OCI-LY7 (cell line): Measurements from ENCODE around the gene DUS1L. TPM values are rescaled to one million over a fixed set of nuclear protein-coding genes. Genes with fewer than 3 reads are reported as not detected.

ENCODE experiments used
- BruUV-seq: library from RNA; stranded (reverse); fragments of 400-500 nt; replicated peaks from 2 replicates; lab custom pipeline; 2021; lab: Mats Ljungman, UMichigan
- CTCF ChIA-PET: fragments of 300-600 bp; sonication (Branson Sonifier 250); formaldehyde crosslinking; loops from one replicate; lab custom pipeline; 2022; ENCODE audit warnings: antibody characterized with exemption; ENCODE audit not compliant: unreplicated experiment; lab: Charles Lee
- POLR2A ChIA-PET: fragments of 300-600 bp; sonication (Branson Sonifier 250); formaldehyde crosslinking; loops from one replicate; lab custom pipeline; 2022; ENCODE audit warnings: antibody characterized with exemption; lab: Charles Lee
- DNase-seq: peaks from one replicate; pipeline ENCODE4 v3.0.0-alpha.2; 2015; ENCODE audit warnings: low spot score
- H2AFZ ChIP-seq: fragments of 200-600 bp; sonication (generic), shearing (Covaris generic); 2 replicates; pipeline ENCODE4 v1.6.1; 2014; ENCODE audit warnings: mild to moderate bottlenecking, antibody characterized with exemption, low read length, moderate library complexity
- H3K27ac ChIP-seq: fragments of 200-600 bp; sonication (generic); 2 replicates; pipeline ENCODE4 v1.5.1; 2014; ENCODE audit warnings: mixed run types, low read depth, mild to moderate bottlenecking, moderate library complexity, low read length, inconsistent platforms; ENCODE audit not compliant: poor library complexity, severe bottlenecking
- H3K36me3 ChIP-seq: fragments of 200-600 bp; sonication (generic); 2 replicates; pipeline ENCODE4 v1.6.1; 2014; ENCODE audit warnings: mild to moderate bottlenecking, antibody characterized with exemption, low read length, moderate library complexity, mixed read lengths; ENCODE audit not compliant: insufficient read depth
- H3K4me1 ChIP-seq: fragments of 200-600 bp; sonication (generic); 2 replicates; pipeline ENCODE4 v1.5.1; 2014; ENCODE audit warnings: mild to moderate bottlenecking, low read length; ENCODE audit not compliant: insufficient read depth, poor library complexity, severe bottlenecking
- H3K4me2 ChIP-seq: fragments of 200-600 bp; sonication (generic); 2 replicates; pipeline ENCODE4 v1.6.1; 2014; ENCODE audit warnings: mild to moderate bottlenecking, low read length
- H3K4me3 ChIP-seq: fragments of 200-600 bp; sonication (generic); 2 replicates; pipeline ENCODE4 v1.5.1; 2014; ENCODE audit warnings: mild to moderate bottlenecking, low read depth, low read length; ENCODE audit not compliant: poor library complexity, severe bottlenecking
- H3K79me2 ChIP-seq: fragments of 200-600 bp; sonication (generic); 2 replicates; pipeline ENCODE4 v1.6.1; 2016; ENCODE audit warnings: low read depth, mild to moderate bottlenecking, low read length, moderate library complexity, mixed read lengths; ENCODE audit not compliant: insufficient read depth
- H3K9me2 ChIP-seq: fragments of 200-600 bp; sonication (generic); 2 replicates; pipeline ENCODE4 v1.6.1; 2016; ENCODE audit warnings: mild to moderate bottlenecking, low read length, mixed read lengths; ENCODE audit not compliant: insufficient read depth
- H3K9me3 ChIP-seq: fragments of 200-600 bp; sonication (generic); 2 replicates; pipeline ENCODE4 v1.6.1; 2014; ENCODE audit warnings: mild to moderate bottlenecking, mixed run types, low read length, mixed read lengths
- H4K20me1 ChIP-seq: fragments of 200-600 bp; sonication (generic); 2 replicates; pipeline ENCODE4 v1.6.1; 2014; ENCODE audit warnings: mild to moderate bottlenecking, antibody characterized with exemption, low read length, moderate library complexity, mixed read lengths; ENCODE audit not compliant: insufficient read depth
- CTCF ChIP-seq: fragments of 200-600 bp; sonication (generic); conservative IDR thresholded peaks from 2 replicates; pipeline ENCODE4 v1.5.1; 2014; ENCODE audit warnings: mild to moderate bottlenecking, antibody characterized with exemption, low read length, moderate library complexity, mixed read lengths
- EZH2phosphoT487 ChIP-seq: fragments of 200-600 bp; sonication (generic); IDR thresholded peaks from 2 replicates; pipeline ENCODE4 v1.6.1; 2018; ENCODE audit warnings: low read depth, borderline replicate concordance, mild to moderate bottlenecking, mixed run types, antibody characterized with exemption, low read length, moderate library complexity, mixed read lengths
- intact Hi-C: fragments of 100-400 bp; cut with micrococcal nuclease; formaldehyde crosslinking; loops from one replicate; pipeline ENCODE4 v1.10.0; 2022; ENCODE audit not compliant: unreplicated experiment
- total RNA-seq, 2 experiments: library from RNA; depleted of rRNA in 1 of 2; stranded (reverse); fragments of >200 nt in 1 of 2; shearing (Covaris generic) in 1 of 2; gene quantifications; 2 replicates each; pipeline ENCODE4 v1.2.3, GENCODE V29; 2014 to 2022

The DUS1L gene
- total RNA-seq, 2 experiments from 2014 or later: 320 to 388 TPM

GRCh38 chr17:82043507-82043906 lies 22.1 kb downstream of the DUS1L start:
- ChIA-PET POLR2A (no interaction called here), CTCF (no interaction called here)
- Histone ChIP-seq H3K9me2 (no peaks in the 10 kb centered on the region), H4K20me1 (no peaks in the 10 kb centered on the region), H3K4me3 (no peak overlapping the region), H3K4me2 (no peak overlapping the region), H3K4me1 (peaks cover 6% of the 10 kb centered on the region), H3K27ac (no peak overlapping the region), H2AFZ (no peak overlapping the region), H3K9me3 (no peaks in the 10 kb centered on the region), H3K36me3 (no peaks in the 10 kb centered on the region), H3K79me2 (no peaks in the 10 kb centered on the region)
- TF ChIP-seq EZH2phosphoT487: no peak
- no TSS peak for BruUV-seq
- intact Hi-C loops: no loop called here
- DNase-seq: no peak

DNA sequence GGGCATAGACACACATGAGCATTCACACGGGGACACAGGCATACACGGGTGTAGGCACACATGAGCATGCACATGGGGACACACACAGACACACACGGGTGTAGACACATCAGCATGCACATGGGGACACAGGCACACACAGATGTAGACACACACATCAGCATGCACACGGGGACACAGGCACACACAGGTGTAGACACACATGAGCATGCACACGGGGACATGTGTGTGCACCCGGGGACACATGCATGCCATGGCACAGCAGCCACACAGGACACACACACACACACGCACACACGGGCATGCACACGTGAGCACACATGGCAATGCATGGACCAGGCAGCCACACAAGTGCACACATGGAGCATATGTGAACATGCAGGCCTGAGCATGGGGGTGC lies 23.0 kb downstream of the DUS1L start:
- TF ChIP-seq CTCF (no peak), EZH2phosphoT487 (no peak)
- ChIA-PET POLR2A (no interaction called here), CTCF (no interaction called here)
- intact Hi-C loops: no loop called here
- Histone ChIP-seq H3K4me1 (peaks cover 10% of the 10 kb centered on the region), H3K79me2 (no peaks in the 10 kb centered on the region), H3K9me3 (no peaks in the 10 kb centered on the region), H4K20me1 (no peaks in the 10 kb centered on the region), H3K36me3 (no peaks in the 10 kb centered on the region), H2AFZ (no peak overlapping the region), H3K27ac (no peak overlapping the region), H3K4me3 (no peak overlapping the region), H3K9me2 (no peaks in the 10 kb centered on the region), H3K4me2 (no peak overlapping the region)
- BruUV-seq: no TSS peak
- no peak for DNase-seq

DNA sequence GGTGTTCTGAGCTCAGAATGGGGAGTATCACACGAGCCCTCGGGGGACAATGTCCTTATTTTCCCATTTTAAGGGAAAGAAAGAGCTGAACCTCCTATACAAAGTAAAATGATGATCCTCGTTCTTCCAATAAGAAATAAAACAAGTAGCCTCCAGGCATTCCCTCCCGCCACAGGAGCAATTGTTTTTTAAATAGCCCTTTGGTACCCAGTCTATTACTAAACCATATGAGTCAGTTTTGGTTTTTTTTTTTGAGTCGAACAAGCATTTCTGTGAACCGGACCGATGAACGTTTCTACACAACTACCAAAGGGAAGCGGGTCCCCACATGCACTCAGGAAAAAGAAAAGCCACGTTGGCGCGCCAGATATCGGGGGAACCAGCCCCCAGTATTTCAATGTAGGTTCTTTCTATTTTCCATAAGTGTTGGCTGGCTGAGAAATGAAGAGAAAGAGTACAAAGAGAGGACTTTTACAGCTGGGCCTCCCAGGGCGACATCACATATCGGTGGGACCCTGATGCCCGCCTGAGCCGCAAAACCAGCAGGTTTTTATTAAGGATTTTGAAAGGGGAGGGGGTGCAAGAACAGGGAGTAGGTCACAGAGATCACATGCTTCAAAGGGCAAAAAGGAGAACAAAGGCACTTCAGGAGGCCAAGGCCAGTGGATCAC lies 24.3 kb downstream of the DUS1L start:
- TF ChIP-seq EZH2phosphoT487: no peak
- TF ChIP-seq CTCF: no peak
- POLR2A ChIA-PET: interaction anchor here (0.7 to 1.0 kb wide), 2 partner anchors 29 to 59 kb away, joined by 3 to 4 read pairs; no protein-coding TSS in a partner anchor
- peaks cover 17% of the 10 kb centered on the region for H3K4me1 ChIP-seq
- H3K9me3 ChIP-seq: no peaks in the 10 kb centered on the region
- H4K20me1 ChIP-seq: 0 out of 2 replicates have a peak, but pooled peaks cover 5% of the 10 kb centered on the region
- no peaks in the 10 kb centered on the region for H3K36me3 ChIP-seq
- H3K9me2 ChIP-seq: no peaks in the 10 kb centered on the region
- H3K79me2 ChIP-seq: no peaks in the 10 kb centered on the region
- no peak overlapping the region for H3K4me3 ChIP-seq
- CTCF ChIA-PET: no interaction called here
- no peak overlapping the region for H3K4me2 ChIP-seq
- H3K27ac ChIP-seq: no peak overlapping the region
- no peak for DNase-seq
- BruUV-seq: no TSS peak
- intact Hi-C loops: no loop called here
- H2AFZ ChIP-seq: no peak overlapping the region
